Panc1 (cell line): ENCODE data around the gene SCO2. TPM values are rescaled to one million over a fixed set of nuclear protein-coding genes. Genes with fewer than 3 reads are reported as not detected.

Source experiments
- ATAC-seq: fragments of 200-7000 bp; cut with Tn5 transposase; 2 replicates; pipeline ENCODE4 v1.9.1; 2020; ENCODE audit warnings: mild to moderate bottlenecking, moderate library complexity
- BruUV-seq: library from RNA; stranded (reverse); fragments of 400-500 nt; replicated peaks from 2 replicates; lab custom pipeline; 2021; lab: Mats Ljungman, UMichigan
- CTCF ChIA-PET: fragments of 300-600 bp; sonication (Branson Sonifier 250); formaldehyde crosslinking; loops from one replicate; lab custom pipeline; 2022; ENCODE audit warnings: antibody characterized with exemption; lab: Charles Lee
- POLR2A ChIA-PET: fragments of 300-600 bp; sonication (Branson Sonifier 250); formaldehyde crosslinking; loops from one replicate; lab custom pipeline; 2022; ENCODE audit warnings: antibody characterized with exemption; lab: Charles Lee
- DNase-seq: peaks from one replicate; pipeline ENCODE4 v3.0.0-alpha.2; 2010; ENCODE audit warnings: low read depth, low spot score
- H3K27ac ChIP-seq: 2 replicates; pipeline ENCODE4 v1.5.1; 2011; ENCODE audit warnings: mild to moderate bottlenecking, low read length, inconsistent platforms
- H3K27me3 ChIP-seq: fragments of 200-500 bp; sonication (Bioruptor generic); 2 replicates; pipeline ENCODE4 v1.6.0; 2014; ENCODE audit warnings: low read length, inconsistent platforms; ENCODE audit not compliant: control insufficient read depth, insufficient read depth
- H3K36me3 ChIP-seq: fragments of 200-500 bp; sonication (Bioruptor generic); 2 replicates; pipeline ENCODE4 v1.5.1; 2014; ENCODE audit warnings: inconsistent platforms, mild to moderate bottlenecking, low read length, moderate library complexity; ENCODE audit not compliant: control insufficient read depth, insufficient read depth
- H3K4me1 ChIP-seq: 2 replicates; pipeline ENCODE4 v1.5.1; 2011; ENCODE audit warnings: inconsistent platforms, mild to moderate bottlenecking, low read length, moderate library complexity; ENCODE audit not compliant: control insufficient read depth, insufficient read depth
- H3K4me3 ChIP-seq, 2 experiments: 2 replicates each; pipeline ENCODE4 v1.5.1; 2011 to 2012; ENCODE audit warnings: low read depth in 2 of 2, low read length in 2 of 2, mild to moderate bottlenecking in 2 of 2, inconsistent platforms in 1 of 2, moderate library complexity in 1 of 2
- H3K9me3 ChIP-seq: fragments of 200-500 bp; sonication (Bioruptor generic); 2 replicates; pipeline ENCODE4 v1.5.1; 2014; ENCODE audit warnings: low read depth, mild to moderate bottlenecking, inconsistent platforms, low read length, moderate library complexity; ENCODE audit not compliant: control insufficient read depth, insufficient read depth
- CTCF ChIP-seq: fragments of 450-650 bp; IDR thresholded peaks from 2 replicates; pipeline ENCODE4 v1.5.1; 2017; ENCODE audit warnings: mild to moderate bottlenecking
- POLR2AphosphoS5 ChIP-seq: IDR thresholded peaks from 2 replicates; pipeline ENCODE4 v1.6.1; 2012; ENCODE audit warnings: mild to moderate bottlenecking, low read depth, low read length, moderate library complexity
- REST ChIP-seq, 2 experiments: IDR thresholded peaks; 2 replicates each; pipeline ENCODE4 v1.6.1; 2011 to 2012; ENCODE audit warnings: low read depth in 2 of 2, control low read depth in 1 of 2, low read length in 1 of 2, mild to moderate bottlenecking in 1 of 2, moderate library complexity in 1 of 2; ENCODE audit not compliant: insufficient read depth in 1 of 2
- SIN3A ChIP-seq: IDR thresholded peaks from 2 replicates; pipeline ENCODE4 v1.6.1; 2012; ENCODE audit warnings: low read depth, mild to moderate bottlenecking, low read length, moderate library complexity, borderline replicate concordance; ENCODE audit not compliant: insufficient read depth
- TCF7L2 ChIP-seq: IDR thresholded peaks from 2 replicates; pipeline ENCODE4 v1.6.1; 2011; ENCODE audit warnings: mild to moderate bottlenecking, low read depth, low read length, inconsistent platforms
- in situ Hi-C: cut with HindIII; loops from 2 replicates; pipeline ENCODE4 v1.10.0; 2016; ENCODE audit warnings: low sequenced_read_pairs, low pct_unique_long_range_greater_than_20kb
- intact Hi-C: fragments of 100-400 bp; cut with micrococcal nuclease; formaldehyde crosslinking; loops from one replicate; pipeline ENCODE4 v1.10.0; 2022; ENCODE audit not compliant: unreplicated experiment
- total RNA-seq: library from RNA; stranded (reverse); gene quantifications from one replicate; pipeline ENCODE4 v1.2.1, GENCODE V29; 2021; ENCODE audit not compliant: unreplicated experiment

Gene SCO2
- total RNA-seq, 1 experiment from 2014 or later: 14.2 TPM

GRCh38 chr22:50483977-50484853 lies 41.2 kb downstream of the SCO2 start:
- DNase-seq (no peak), ATAC-seq (no peak)
- no peaks in the 10 kb centered on the region for H3K36me3 ChIP-seq
- ChIA-PET POLR2A (no interaction called here), CTCF (no interaction called here)
- no peaks in the 10 kb centered on the region for H3K9me3 ChIP-seq
- no peak for TF ChIP-seq CTCF
- no peak for TF ChIP-seq REST (IDR thresholded peaks at IDR 0.05; ENCODE audit: insufficient read depth in 1 of 2, low read depth in 2 of 2, low read length in 1 of 2)
- TF ChIP-seq POLR2AphosphoS5: no peak
- no peak for TF ChIP-seq TCF7L2
- no peak for TF ChIP-seq SIN3A
- intact Hi-C loops (no loop called here), in situ Hi-C loops (no loop called here)
- H3K27me3 ChIP-seq: no peaks in the 10 kb centered on the region
- no TSS peak for BruUV-seq
- H3K27ac ChIP-seq: no peak overlapping the region
- H3K4me1 ChIP-seq: peaks cover 13% of the 10 kb centered on the region
- no peak overlapping the region for H3K4me3 ChIP-seq

GRCh38 chr22:50483556-50483955 lies 41.8 kb downstream of the SCO2 start:
- Histone ChIP-seq H3K4me3 (no peak overlapping the region), H3K27ac (no peak overlapping the region), H3K4me1 (peaks cover 13% of the 10 kb centered on the region), H3K9me3 (no peaks in the 10 kb centered on the region), H3K36me3 (no peaks in the 10 kb centered on the region), H3K27me3 (no peaks in the 10 kb centered on the region)
- no peak for DNase-seq
- TF ChIP-seq CTCF: no peak
- TF ChIP-seq TCF7L2: no peak
- no peak for TF ChIP-seq POLR2AphosphoS5
- TF ChIP-seq SIN3A: no peak
- no peak for TF ChIP-seq REST (IDR thresholded peaks at IDR 0.05; ENCODE audit: insufficient read depth in 1 of 2, low read depth in 2 of 2, low read length in 1 of 2)
- ChIA-PET POLR2A (no interaction called here), CTCF (no interaction called here)
- no peak for ATAC-seq
- in situ Hi-C loops: no loop called here
- intact Hi-C loops: no loop called here
- no TSS peak for BruUV-seq
